Prostate gland (tissue), 2 donors: ENCODE data around the gene CASTOR2.

Experiments used
- POLR2A ChIP-seq: fragments of 450-650 bp; IDR thresholded peaks from one replicate; pipeline ENCODE4 v1.6.1; 2016; ENCODE audit warnings: antibody characterized with exemption, mild to moderate bottlenecking
- POLR2AphosphoS5 ChIP-seq: sonication (generic); formaldehyde crosslinking; IDR thresholded peaks from one replicate; pipeline ENCODE4 v1.6.1; 2017; ENCODE audit warnings: antibody characterized with exemption
- TF ChIP-seq, protein P1 (sequence below), 4 experiments: fragments of 200-600 bp in 2 of 4; fragments of 450-650 bp in 2 of 4; sonication (generic) in 2 of 4; IDR thresholded peaks; 1 replicate in 3 of 4; 2 replicates in 1 of 4; pipeline ENCODE4 v1.5.1; 2016 to 2019; ENCODE audit warnings: antibody characterized with exemption in 4 of 4, mild to moderate bottlenecking in 2 of 4, moderate library complexity in 2 of 4

GRCh38 chr7:75048435-75049379 is 84.2 kb downstream of the CASTOR2 start:
- TF ChIP-seq, protein P1, sequence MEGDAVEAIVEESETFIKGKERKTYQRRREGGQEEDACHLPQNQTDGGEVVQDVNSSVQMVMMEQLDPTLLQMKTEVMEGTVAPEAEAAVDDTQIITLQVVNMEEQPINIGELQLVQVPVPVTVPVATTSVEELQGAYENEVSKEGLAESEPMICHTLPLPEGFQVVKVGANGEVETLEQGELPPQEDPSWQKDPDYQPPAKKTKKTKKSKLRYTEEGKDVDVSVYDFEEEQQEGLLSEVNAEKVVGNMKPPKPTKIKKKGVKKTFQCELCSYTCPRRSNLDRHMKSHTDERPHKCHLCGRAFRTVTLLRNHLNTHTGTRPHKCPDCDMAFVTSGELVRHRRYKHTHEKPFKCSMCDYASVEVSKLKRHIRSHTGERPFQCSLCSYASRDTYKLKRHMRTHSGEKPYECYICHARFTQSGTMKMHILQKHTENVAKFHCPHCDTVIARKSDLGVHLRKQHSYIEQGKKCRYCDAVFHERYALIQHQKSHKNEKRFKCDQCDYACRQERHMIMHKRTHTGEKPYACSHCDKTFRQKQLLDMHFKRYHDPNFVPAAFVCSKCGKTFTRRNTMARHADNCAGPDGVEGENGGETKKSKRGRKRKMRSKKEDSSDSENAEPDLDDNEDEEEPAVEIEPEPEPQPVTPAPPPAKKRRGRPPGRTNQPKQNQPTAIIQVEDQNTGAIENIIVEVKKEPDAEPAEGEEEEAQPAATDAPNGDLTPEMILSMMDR (IDR thresholded peaks at IDR 0.05), result no peak
- TF ChIP-seq POLR2AphosphoS5 (no peak), POLR2A (no peak)
